Head of caudate nucleus (tissue), 42 donors: ENCODE results near the gene TRAF3.
A peak's percentile ranks its signal among the peaks of the same experiment; 100 is the strongest.

ENCODE experiments used
- DNase-seq, 42 donors: peaks; one replicate each; pipeline versions ENCODE4 v3.0.0 to v3.0.0-alpha.2; 2020 to 2021; ENCODE audit warnings: mixed read lengths in 7 of 42
- intact Hi-C: fragments of 100-400 bp; cut with DNase I; formaldehyde crosslinking; loops from one replicate; pipeline ENCODE4 v1.15.0; 2022

The TRAF3 gene

DNA sequence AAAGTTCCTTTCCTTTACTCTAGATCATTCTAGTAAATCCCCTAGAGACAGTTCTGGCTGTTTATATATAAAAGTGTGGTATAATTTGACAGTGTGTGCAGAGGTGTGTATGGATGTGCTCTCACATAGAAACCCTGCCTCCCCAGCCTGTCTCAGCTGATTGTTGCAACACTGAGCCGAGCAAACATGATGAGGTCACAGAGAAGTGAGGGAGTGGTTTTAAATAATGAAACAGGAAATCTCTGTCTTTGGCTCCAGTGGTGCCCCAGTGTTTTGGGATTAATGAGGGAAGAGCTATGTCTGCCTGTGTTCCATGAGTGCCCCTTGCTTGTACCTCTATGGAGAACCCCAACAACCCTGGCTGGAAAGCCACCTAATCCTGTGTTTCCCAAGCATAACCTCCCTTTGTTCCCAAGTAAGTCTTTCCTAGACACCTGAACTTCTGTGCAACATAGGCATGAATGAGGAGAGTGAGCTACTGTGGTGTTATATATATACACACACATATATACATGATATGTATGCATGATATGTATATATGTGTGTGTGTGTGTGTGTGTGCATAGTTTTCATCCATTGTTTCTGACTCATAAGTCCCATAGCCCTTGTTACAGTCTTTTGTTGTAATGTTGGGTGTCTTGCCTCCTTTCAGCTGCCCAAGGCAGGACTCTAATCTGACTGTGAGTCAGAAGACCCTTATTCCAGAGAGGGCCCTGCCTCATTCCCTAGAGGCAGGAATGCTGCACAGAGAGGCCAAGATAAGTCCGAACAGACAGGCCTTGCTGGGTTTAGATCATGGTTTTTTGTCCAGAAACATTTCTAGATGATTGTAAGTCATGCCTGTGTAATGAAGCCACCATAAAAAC, 18.0 kb downstream of the TRAF3 start:
- intact Hi-C loops = no loop called here
- peak in 20 of 42 donors; percentile 15 to 67 (median 39) for DNase-seq

DNA sequence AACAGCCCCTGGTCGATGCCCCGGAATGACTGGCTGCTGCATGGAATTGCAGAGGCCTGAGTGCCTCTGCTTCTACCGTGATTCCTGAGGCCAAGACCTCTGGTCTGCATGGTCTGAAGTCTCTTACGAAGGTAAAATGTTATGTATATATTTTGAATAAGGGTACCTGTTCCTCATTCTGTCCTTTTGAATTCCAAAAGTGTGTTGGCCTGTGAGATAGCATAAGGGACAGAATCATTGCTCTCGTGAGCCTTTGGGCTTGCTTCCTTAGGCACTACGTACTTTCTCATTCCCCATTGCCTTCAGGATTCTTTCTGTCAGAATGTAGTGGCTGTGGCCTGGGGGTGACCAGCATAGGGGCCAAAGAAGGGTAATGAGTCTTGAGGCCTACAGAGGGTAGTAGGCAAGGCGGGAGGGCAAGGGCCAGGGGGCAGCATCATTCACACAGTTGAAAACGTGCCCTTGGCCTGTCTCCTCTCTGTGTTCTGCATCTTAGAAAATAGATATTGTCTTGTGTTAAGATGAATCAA, 19.5 kb downstream of the TRAF3 start:
- intact Hi-C loops = no loop called here
- DNase-seq = no peak

DNA sequence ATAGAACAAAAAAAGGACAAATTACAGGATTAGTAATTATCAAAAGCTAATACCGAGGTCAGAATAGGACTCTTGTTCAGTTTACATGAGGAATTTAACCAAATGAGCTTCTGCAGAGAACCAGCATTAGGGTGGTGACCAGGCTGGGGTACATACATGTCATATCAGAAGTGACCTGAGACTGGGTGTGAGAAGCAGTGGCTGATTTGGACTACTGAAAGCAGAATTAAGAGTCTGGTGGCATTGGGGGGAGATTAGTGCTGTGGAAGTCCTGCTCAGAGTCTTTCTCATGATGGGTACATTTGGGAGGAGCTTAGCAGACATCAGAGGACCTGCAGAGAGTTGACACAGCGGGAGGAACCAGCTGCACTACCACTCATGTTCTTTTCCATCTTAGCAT, 21.7 kb downstream of the TRAF3 start:
- no peak for DNase-seq
- intact Hi-C loops = no loop called here

DNA sequence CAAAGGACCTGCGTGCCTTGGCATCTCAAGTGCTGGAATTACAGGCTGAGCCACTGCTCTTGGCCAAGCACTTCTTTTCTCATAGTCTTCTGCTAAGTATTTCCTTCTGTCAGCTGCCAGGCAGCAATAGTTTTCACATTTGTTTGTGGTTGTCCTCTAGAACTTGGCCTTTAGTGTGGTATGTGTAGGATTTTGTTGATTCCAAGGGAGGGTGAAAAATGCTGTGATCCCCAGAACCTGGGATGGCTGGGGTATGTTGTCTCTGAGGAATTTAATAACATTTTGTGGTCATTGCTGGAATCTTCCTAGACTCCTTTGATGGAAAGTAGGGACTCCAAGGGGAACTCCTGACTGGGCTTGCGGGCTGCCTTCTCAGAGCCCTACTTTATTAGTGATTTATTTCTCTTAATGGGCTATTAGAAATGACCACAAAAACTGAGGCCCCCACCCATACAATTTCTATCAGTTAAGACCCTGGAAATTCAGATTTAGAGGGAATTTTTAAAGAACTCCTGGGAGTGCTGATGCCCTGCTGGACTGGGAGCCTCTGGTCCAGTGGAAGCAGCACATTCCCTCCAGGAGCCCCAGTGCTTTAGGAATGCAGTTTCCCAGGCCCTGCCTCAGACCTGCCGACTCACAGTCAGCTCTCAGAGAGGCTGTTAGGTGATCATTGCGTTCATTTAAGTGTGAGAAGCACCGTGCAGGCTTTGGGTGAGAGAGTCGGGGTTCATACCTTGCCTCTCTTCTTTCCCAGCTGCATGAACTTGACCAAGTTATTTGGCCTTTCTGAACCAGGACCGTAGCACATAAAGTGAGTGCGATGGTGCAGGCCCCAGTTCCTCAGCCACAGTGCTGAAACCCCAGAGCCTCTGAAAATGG, 22.7 kb downstream of the TRAF3 start:
- intact Hi-C loops = no loop called here
- DNase-seq = no peak

DNA sequence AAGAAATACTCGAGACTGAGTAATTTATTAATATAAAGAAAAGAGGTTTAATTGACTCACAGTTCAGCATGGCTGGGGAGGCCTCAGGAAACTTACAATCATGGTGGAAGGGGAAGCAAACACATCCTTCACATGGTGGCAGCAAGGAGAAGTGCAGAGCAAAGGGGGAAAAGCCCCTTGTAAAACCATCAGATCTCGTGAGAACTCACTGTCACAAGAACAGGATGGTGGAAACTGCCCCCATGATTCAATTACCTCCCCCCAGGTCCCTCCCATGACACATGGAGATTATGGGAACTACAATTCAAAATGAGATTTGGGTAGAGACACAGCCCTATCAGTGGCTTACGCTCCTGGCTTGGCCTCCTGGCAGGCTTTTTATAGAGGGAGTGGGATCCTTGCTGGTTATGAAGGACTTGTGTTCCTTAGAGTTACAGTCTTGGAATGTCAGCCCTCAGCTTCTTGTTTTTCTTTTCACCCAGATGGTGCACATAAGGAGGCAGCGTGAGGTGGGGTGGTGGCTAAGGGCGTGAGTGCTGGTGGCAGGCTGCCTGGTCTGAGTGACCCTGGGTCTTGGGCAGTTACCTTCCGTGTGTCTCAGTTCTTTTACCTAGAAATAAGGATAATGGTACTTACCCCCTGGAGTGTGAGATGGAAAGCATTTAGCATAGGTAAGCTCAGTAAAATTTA, 25.7 kb downstream of the TRAF3 start:
- intact Hi-C loops = no loop called here
- no peak for DNase-seq

DNA sequence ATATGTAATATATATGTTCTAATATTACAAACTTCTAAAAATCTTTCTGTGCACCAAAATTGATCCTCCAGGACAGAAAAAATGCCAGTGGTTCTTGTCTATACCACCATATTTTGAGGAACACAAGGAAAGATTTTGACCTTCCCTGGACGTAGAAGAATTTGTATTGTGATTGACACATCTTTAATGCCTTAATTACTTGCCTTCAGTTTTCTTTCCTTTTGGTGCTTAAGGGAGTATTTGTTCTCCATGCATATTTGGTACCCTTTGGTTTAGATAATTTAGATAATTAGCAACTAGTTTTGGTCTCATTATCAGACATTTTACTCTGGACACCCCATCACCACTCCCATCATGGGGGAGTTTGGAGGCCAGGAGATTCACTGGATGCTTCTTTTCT, 27.6 kb downstream of the TRAF3 start:
- no peak for DNase-seq
- intact Hi-C loops = no loop called here

DNA sequence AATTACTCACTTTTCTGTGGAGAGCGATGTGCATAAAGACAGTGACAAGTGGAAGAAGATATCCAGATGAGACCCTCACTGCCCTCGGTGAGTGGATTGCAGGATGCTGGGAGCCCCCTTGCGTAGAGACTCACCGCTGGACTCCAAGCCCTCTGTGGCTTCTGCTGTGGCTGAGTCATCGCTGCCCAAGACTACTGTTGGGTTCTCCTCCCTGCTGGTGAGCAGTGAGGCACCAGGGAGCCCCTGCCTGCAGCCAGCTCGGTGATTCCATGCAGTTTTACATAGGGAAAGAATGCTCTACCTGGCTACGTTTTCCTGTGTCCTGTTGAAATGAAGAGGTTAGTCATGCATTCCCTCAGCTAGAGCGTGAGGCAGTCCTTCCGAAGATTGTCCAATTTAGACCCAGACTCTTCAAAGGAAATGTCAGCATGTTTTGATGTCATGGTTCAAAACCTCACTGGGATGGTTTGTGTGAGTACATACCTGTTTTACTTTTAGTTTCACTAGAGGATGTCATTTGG, 28.2 kb downstream of the TRAF3 start:
- intact Hi-C loops = no loop called here
- no peak for DNase-seq

DNA sequence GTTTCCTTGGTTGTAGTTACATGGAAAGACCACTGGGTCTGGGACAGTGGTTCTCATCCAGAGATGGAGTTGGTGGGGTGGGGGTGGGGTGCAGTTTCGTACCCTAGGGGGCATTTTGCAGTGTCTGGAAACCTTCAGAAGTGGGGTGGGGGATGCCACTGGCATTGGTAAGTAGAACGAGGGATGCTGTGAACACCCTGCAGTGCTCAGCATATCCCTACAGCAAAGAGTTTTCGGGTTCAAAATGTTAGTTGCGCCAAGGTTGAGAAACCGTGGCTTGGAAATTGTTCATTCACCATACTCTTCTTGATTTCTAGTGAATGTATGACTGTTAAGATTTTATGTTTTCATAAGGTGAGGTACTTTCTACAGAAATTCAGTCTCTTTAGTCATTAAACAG, 28.7 kb downstream of the TRAF3 start:
- DNase-seq = no peak
- intact Hi-C loops = no loop called here

DNA sequence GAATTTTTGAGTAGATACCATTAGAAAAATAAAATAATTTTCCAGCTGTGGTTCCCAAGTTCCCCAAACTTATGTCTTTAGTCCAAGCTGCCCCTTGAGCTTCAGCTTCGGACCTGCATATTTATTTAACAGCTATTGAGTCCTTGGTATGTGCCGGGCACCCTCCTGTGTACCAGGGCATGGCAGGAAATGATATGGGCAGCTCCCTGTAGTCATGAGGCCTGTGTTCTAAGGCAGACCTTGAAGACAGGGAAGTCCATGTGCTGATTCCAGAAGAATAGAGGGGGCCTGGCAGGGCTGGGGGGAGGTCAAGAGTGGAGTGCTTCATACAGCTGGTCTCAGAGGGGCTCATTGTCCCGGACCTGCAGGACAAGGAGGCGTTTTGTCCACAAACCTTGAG, 29.2 kb downstream of the TRAF3 start:
- intact Hi-C loops = no loop called here
- DNase-seq = no peak

DNA sequence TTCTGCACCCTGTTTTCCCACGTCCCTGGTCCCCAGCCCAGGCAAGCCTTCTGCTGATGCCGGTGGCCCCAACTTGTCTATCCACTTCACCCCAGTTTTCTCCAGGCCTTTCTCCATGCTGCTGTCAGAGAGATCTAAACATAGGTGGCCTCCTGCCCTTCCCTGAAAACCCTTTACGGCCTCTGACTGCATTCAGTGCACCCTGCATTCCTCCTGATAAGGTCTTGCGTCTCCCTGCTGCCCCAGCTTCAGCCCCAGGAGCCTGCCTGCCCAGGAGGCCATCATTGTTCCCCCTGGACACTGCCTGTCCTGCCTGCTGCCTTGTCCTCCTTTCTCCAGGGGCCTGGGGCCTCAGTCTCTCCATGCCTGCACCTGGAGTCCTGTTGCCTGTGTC, 29.8 kb downstream of the TRAF3 start:
- intact Hi-C loops = no loop called here
- DNase-seq = no peak

DNA sequence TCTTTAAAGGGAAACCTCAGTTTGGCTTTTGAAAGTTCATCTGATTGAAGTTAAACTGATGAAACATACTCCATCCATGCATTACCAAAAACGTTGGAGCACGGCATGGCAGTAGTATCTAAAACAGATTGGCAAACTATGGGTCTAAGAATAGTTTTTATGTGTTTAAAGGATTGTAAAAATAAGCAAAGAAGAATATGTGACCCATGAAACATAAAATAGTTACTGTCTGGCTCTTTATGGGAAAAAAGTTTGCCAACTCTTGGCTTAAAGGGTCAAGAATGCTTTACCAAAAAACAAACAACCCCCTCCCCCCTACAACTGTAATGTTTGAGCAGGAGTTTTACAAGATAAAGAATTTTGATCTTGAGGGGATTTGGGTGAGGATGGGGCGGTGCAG, 32.6 kb downstream of the TRAF3 start:
- no peak for DNase-seq
- intact Hi-C loops = no loop called here

DNA sequence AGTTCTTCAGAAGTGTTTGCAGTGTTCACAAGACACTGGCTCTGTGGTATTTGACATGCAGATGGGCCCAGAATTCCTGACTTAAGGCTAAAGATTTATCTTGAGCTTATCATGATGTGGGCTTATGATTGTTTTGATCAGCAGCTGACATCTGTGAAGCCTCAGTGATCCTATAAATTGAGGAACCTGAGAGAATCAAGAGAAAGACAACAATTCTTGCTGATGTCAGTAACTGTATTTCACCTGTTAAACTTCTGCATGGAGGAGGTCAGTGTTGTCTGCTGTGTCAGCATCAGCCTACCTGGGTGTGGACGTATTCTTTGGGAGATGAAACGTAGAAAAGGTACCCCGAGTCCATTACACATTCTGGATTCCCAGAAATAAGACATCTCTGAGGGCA, 33.3 kb downstream of the TRAF3 start:
- intact Hi-C loops = no loop called here
- DNase-seq = no peak

DNA sequence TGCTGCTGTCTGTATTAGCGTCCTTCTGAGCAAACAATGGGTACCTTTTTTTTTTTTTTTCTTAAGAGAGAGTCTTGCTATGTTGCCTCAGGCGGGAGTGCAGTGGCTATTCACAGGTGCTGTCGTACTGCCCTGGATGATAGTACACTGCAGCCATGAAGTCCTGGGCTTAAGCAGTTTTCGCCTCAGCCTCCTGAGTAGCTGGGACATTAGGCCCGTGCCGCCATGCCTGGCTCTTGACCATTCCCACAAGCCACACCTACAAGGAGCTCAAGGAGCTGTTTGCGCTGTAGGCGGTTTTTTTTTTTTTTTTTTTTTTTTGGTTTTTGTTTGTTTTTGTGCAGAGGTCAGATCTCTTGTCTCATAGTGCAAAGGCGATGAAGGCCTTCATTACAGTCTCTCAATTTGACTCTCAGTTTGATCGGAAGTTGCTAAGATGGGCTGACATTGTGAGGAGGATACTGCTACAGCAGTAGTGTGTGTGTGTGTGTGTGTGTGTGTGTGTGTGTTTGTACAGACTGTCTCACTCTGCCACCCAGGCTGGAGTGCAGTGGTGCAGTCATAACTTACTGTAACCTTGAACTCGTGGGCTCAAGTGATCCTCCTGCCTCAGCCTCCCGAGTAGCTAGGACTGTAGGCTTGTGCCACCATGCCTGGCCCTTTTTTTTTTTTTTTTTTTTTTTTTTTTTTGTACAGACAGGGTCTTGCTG, 34.2 kb downstream of the TRAF3 start:
- no peak for DNase-seq
- intact Hi-C loops = no loop called here

DNA sequence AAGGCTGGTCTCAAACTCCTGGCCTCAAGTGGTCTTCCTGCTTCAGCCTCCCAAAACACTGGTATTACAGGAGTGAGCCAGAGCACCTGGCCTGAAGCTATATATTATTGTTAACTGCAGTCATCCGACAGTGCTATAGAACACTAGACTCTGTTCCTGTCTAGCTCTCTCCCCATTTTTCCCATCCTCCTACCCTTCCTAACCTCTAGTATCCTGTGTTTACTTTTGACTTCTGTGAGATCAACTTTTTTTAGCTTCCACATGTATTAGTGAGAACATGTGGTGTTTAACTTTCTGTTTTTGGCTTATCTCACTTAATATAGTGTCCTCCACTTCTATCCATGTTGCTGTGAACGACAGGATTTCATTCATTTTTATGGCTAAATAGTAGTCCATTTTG, 34.7 kb downstream of the TRAF3 start:
- intact Hi-C loops = no loop called here
- DNase-seq = no peak

DNA sequence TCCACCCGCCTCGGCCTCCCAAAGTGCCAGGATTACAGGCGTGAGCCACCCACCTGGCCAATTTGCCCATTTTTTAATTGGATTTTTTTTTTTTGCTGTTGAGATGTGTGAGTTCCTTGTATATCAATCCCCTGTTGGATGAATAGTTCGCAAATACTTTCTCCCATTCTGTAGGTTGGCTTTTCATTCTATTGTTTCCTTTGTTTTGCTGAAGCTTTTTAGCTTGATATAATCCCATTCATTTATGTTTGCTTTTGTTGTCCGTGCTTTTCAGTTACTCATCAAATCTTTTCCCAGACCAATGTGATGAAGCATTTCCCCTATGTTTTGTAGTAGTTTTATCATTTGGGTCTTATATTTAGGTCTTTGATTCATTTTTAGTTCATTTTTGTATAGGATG, 36.4 kb downstream of the TRAF3 start:
- DNase-seq = no peak
- intact Hi-C loops = no loop called here

DNA sequence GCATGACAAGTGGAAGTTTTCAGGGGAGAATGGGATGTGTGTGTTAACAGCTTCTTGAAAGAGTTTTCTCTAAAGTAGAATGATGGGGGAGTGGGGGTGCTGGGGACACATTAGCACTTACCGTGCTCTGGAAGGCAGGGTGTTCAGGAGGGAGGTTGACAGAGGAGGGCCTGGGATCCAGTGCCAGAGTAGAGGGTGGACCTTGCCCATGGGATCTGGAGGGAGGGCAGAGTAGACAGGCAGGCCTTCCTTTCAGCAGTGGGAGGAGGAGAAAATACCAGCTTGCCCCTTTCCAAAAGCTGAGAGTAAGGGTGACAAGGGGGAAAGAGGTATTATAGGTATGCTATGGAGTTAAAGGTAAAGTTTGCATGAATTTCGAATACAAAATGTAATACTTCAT, 40.1 kb downstream of the TRAF3 start:
- intact Hi-C loops = no loop called here
- no peak for DNase-seq

DNA sequence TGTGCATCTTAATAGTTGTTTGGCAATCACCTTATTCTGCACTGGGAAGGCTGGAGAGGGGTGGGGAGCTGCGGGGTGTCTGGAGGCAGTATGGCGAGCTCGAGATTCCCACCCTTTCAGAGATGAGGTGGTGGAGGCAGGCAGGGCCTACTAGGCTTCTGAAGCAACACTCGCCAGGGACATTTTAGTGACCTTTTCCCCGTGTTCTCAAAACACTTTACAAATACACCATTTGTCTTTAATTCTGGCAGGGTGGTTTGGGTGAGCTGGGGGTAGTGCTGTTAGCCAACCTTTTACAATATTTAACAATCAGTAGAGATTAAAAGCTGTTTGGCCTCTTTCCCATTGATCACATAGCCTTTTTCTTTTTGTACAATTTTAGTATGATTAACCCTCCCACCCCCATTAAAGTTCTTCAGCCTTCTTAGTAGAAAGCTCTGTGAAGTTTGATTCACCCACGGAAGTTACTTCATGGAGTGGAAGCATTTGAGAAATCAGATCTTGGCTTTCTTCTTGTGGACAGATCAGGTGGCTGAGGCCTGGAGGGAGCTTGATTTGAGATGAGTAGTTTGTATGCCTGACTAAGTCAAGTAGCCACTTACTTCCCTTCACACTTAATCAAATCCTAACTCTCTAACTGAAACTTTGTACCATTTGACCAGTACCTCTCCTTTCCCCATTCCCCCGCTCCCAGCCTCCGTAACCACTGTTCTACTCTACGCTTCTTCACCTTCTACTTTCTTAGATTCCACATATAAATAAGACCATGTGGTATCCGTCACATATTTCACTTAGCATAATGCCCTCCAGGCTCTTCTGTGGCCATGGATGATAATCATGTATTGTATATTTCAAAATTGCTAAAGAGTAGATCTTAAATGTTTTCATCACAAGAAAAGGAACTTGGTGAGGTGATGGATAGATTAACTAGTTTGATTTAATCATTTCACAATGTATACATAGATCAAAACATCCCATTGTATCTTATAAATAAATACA, 41.0 kb downstream of the TRAF3 start:
- intact Hi-C loops = no loop called here

DNA sequence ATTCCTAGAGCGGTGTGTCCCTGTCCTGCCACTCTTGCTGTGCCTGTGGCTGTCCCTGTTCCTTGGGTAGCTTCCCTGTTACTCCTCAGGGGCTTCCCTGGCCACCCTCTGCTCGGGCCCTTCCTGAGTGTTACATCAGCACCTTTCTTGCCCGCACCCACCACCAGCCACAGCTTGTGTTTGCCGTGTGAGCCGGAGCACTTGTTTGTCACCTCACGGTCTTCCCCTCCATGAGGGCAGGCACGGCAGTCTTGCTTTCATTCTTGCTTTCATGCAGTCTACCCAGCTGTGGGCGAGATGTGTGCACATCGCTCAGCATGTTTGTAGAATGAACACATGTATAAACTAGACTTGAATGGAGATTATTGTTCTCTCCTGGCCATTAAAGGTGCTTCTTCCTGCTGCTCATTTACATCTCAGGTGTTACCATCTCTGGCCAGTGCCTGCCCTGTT, 42.0 kb downstream of the TRAF3 start:
- no peak for DNase-seq
- intact Hi-C loops = no loop called here

More for the DNA sequence above, 41.0 kb downstream of the TRAF3 start:
- DNase-seq = no peak
